Measurements from ENCODE around the gene PLIN1. TPM values are rescaled to one million over a fixed set of nuclear protein-coding genes. Genes with fewer than 3 reads are reported as not detected.

Gene PLIN1
- polyA plus RNA-seq, 3 donors, result 1.0 to 1.4 (median 1.4) TPM

GRCh38 chr15:89675606-89676005, 3.6 kb downstream of the PLIN1 start:
- no peak for DNase-seq (ENCODE audit: extremely low read depth in 1 of 11, low read depth in 9 of 11, low spot score in 4 of 11)

GRCh38 chr15:89674526-89674925, 4.6 kb downstream of the PLIN1 start:
- no peak for DNase-seq (ENCODE audit: extremely low read depth in 1 of 11, low read depth in 9 of 11, low spot score in 4 of 11)

DNA sequence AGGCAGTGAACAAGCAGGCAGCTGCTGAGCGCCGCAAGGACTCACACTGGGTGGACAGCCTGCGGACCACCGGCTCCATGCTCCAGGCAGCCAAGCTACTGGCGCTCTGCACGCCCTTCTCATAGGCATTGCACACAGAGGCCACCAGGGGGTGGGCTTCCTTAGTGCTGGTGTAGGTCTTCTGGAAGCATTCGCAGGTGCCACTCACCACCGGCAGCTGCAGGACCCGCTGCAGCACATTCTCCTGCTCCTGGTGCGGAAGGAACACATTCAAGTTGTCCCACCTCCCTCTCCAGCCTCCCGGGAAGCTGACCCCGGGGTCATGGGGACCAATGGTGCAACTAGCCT, 6.0 kb downstream of the PLIN1 start:
- no peak for DNase-seq (ENCODE audit: extremely low read depth in 1 of 11, low read depth in 9 of 11, low spot score in 4 of 11)

- no peak for DNase-seq (ENCODE audit: extremely low read depth in 1 of 11, low read depth in 9 of 11, low spot score in 4 of 11)
Measured at GRCh38 chr15:89672221-89673164, 6.7 kb downstream of the PLIN1 start.

DNA sequence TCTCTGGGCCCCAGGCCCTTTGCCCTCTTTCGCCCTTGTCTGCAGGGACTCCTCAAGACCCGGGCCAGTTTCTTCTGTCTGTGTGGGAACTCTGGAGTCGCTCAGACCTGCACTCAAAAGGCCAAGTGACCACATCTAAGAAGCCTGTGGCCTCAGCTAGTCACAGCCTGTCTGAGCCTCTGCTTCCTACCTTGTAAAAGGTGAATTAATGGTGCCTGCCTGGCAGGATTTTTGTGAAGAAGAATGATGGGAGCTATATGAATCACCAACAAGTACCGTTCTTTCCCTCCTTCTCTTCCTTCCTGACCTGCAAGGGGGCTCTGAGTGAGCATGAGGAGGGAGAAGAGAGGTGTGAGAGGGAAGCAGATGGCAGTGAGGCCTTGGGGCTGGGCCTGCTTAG, 7.5 kb downstream of the PLIN1 start:
- DNase-seq (ENCODE audit: extremely low read depth in 1 of 11, low read depth in 9 of 11, low spot score in 4 of 11), result no peak

DNA sequence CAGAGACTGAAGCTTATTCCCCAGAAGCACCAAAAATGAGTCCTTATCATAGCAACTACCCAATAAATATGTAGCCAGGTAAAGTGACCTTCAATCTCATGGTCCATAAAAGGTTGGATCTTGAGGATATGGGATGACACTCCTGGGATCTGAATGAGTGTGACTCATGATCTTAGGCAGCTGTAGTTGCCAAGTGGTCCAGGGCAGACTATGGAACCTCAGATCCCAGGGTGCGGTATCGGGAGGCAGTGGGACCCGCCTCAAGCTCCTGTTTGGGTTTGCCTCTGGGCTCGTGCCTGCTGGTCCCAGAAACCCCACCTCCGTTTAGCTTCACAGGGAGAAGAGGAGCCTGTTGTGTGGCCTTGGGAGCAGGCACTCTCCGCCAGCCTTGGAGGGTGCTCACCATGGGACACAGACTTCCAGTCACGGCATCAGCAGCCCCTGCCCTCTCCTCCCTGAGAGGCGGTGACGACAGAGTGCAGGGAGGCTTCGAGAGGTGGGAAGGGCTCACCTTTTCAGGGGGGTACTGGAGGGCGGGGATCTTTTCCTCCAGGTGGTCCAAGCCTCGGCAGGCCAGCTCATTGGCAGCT, 8.1 kb downstream of the PLIN1 start:
- DNase-seq (ENCODE audit: extremely low read depth in 1 of 11, low read depth in 9 of 11, low spot score in 4 of 11), result no peak

DNA sequence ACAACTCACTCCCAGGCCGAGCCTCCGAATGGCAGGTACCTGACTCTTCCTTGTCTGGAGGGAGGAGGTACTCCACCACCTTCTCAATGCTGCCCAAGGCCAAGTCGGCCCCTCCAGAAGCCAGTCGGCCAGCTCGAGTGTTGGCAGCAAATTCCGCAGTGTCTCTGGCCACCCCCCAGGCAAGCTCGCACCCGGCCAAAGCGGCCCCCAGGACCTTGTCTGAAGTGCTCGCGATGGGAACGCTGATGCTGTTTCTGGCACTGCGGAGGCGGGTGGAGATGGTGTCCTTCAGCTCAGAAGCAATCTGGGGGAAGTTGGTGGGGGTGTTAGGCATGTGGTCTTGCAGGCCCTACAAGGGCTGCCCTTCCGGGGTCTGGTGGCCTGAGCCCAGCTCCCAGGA, 9.2 kb downstream of the PLIN1 start:
- no peak for DNase-seq (ENCODE audit: extremely low read depth in 1 of 11, low read depth in 9 of 11, low spot score in 4 of 11)

GRCh38 chr15:89669309-89669865, 9.8 kb downstream of the PLIN1 start:
- DNase-seq (ENCODE audit: extremely low read depth in 1 of 11, low read depth in 9 of 11, low spot score in 4 of 11), result no peak

GRCh38 chr15:89668171-89668570, 11.0 kb downstream of the PLIN1 start:
- no peak for DNase-seq (ENCODE audit: extremely low read depth in 1 of 11, low read depth in 9 of 11, low spot score in 4 of 11)

DNA sequence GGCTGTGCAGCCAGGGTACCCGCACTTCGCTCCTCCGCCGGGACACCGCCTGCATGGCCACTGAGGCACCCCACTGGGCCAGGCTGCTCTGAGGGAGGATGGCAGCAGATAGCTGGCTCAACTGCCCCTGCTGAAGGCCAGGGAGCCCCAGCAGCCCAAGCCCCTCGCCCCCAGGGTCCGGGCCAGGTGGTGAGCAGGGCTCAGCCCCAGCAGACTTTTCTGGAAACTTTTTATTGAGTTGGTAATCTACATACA, 11.5 kb downstream of the PLIN1 start:
- DNase-seq (ENCODE audit: extremely low read depth in 1 of 11, low read depth in 9 of 11, low spot score in 4 of 11), result no peak

DNA sequence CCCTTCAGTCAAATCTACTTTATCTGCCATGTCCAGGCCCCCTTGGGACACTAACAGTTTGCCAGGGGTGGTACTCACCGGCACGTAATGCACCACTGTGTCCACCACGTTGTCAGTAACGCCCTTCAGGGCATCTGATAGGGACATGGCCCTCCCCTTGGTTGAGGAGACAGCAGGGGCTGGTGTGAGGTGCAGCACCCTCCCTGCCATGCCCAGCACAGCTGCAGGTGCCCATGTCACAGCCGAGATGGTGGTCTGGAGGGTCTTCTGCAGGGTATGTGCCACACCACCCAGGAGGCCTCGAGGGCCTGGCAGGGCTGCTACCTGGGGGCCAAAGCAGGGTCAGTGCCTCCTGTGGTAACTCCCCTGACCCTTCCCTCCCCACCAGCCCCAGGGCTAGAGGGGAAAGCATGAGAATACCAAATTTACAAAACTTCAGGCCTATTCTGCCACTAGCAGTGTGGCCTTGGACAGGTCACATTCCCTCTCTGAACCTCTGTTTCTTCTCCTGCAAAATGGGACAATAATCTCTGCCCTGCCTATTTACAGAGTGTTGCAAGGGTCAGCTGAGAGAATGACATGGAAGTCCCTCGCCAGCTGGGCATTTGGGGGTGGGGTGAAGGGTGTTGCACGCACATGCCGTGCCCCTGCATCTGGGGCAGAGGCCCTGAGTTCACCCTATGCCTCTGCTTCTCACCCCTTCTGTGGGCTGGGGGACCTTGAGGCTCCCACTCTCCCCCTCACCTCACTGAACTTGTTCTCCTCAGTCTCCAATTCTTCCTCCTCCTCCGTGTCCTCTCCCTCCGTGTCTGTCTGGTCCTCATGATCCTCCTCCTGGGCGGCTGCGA, 12.1 kb downstream of the PLIN1 start:
- DNase-seq (ENCODE audit: extremely low read depth in 1 of 11, low read depth in 9 of 11, low spot score in 4 of 11), result no peak

DNA sequence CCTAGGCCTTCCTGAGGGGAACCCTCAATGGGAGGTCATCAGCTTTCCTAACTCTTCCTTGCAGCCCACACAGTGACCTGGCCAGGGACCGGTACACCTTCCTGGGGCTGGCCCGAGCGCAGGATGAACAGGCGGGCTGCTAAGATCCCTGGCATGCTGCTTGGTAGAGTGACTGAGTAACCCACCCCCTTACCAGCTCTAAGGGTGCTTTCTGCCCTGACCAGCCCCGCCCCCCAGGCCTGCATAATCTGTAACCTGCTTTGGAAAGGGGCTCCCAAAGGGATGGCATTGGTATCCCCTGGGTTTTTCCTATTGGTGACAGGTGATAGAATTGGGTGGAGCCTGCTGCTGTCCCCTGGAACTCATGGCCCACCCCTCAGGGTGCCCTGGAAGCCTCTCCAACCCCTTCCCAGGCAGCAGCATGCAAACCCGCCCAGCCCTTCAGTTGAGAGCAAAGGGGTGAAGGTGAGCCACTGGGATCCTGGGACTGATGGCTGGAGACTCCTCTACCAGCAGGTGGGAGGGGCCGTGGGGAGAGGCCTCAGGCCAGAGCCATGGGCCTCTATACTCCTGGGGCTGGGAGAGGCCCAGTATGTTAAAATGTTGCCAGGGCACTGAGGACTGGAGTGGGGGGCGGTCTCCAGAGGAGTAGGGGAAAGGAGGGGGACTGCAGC, 12.8 kb downstream of the PLIN1 start:
- no peak for DNase-seq (ENCODE audit: extremely low read depth in 1 of 11, low read depth in 9 of 11, low spot score in 4 of 11)

GRCh38 chr15:89665449-89666181, 13.6 kb downstream of the PLIN1 start:
- DNase-seq (ENCODE audit: extremely low read depth in 1 of 11, low read depth in 9 of 11, low spot score in 4 of 11), result peak in 4 of 11 donors; percentile 44 to 51 (median 49)

DNA sequence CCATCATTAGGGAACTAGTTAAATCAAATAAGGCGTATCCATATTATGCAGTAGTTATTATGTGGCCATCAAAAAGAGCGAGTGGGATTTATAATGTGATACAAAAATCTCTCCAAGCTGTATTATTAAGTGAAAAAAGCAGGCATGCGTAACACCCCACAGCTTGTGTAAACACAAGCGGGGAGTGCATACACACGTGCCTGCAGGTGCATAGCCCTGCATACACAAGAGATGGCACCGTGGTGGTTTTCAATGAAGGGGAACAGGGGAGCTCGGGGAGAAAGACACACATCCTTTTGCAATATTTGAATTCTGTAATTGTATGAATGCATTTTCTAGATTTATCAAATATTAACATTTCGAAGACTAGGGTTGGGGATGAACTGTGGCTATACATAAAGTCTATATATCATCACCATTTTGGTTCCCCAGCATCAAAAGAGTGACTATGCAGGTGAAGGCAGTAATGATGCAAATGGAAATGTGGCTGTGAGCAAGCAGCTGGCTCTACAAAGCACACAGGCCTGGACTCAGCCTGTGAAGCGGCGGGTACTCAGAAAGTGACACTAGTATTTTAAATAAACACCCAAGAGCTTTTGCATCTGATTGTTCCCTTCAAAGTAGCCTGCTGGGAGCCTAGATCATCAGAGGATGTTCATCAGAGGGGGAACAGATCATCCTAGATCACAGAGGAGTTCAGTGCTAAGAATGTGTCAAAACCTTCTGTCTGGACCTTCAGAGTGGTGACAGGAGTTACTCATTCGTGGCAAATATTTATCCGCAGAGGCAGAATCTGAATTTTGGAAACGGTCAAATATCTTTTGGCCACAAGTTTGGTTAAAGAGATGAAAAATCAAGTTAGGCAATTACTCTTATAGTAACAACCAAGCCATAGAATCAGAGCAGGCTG, 14.5 kb downstream of the PLIN1 start:
- no peak for DNase-seq (ENCODE audit: extremely low read depth in 1 of 11, low read depth in 9 of 11, low spot score in 4 of 11)

- DNase-seq (ENCODE audit: extremely low read depth in 1 of 11, low read depth in 9 of 11, low spot score in 4 of 11), result peak in 3 of 11 donors; percentile 23 to 32 (median 28)
Measured at GRCh38 chr15:89662893-89663626, 16.1 kb downstream of the PLIN1 start.

GRCh38 chr15:89660556-89660955, 18.6 kb downstream of the PLIN1 start:
- no peak for DNase-seq (ENCODE audit: extremely low read depth in 1 of 11, low read depth in 9 of 11, low spot score in 4 of 11)

- DNase-seq (ENCODE audit: extremely low read depth in 1 of 11, low read depth in 9 of 11, low spot score in 4 of 11), result no peak
Measured at GRCh38 chr15:89659295-89659694, 19.9 kb downstream of the PLIN1 start.

All from renal cortex interstitium (tissue), 11 donors.